PFSK-1 (cell line): ENCODE results near the gene MMP20.

ENCODE experiments used
- POLR2AphosphoS5 ChIP-seq: IDR thresholded peaks from 2 replicates; pipeline ENCODE4 v1.6.1; 2012; ENCODE audit warnings: low read depth, mild to moderate bottlenecking, control low read depth, low read length, moderate library complexity
- REST ChIP-seq, 2 experiments: IDR thresholded peaks; 2 replicates each; pipeline versions ENCODE4 v1.6.1 to v1.8.0; 2011 to 2012; ENCODE audit warnings: low read depth in 2 of 2, low read length in 2 of 2, control low read depth in 1 of 2, inconsistent platforms in 1 of 2, mild to moderate bottlenecking in 1 of 2, moderate library complexity in 1 of 2; ENCODE audit not compliant: insufficient read depth in 1 of 2
- SIN3A ChIP-seq: IDR thresholded peaks from 2 replicates; pipeline ENCODE4 v1.6.1; 2012; ENCODE audit warnings: mild to moderate bottlenecking, low read length, moderate library complexity, borderline replicate concordance; ENCODE audit not compliant: insufficient read depth
- TAF1 ChIP-seq: IDR thresholded peaks from 2 replicates; pipeline ENCODE4 v1.6.1; 2012; ENCODE audit warnings: low read length, control low read depth, borderline replicate concordance; ENCODE audit not compliant: insufficient read depth

GRCh38 chr11:102640946-102641345 lies 15.8 kb upstream of the MMP20 start:
- TF ChIP-seq TAF1 (no peak), POLR2AphosphoS5 (no peak), SIN3A (no peak), REST (IDR thresholded peaks at IDR 0.05; ENCODE audit: insufficient read depth in 1 of 2, low read depth in 2 of 2, low read length in 2 of 2) (no peak)
